DMS114 treated with DMSO at 0.1 percent for 48 hours (cell line): ENCODE data around the gene CTDSP1.

Source experiments
- DNase-seq: peaks from one replicate; lab custom pipeline; 2025; ENCODE audit not compliant: unreplicated experiment; lab: John Stamatoyannopoulos, UW

The CTDSP1 gene

DNA sequence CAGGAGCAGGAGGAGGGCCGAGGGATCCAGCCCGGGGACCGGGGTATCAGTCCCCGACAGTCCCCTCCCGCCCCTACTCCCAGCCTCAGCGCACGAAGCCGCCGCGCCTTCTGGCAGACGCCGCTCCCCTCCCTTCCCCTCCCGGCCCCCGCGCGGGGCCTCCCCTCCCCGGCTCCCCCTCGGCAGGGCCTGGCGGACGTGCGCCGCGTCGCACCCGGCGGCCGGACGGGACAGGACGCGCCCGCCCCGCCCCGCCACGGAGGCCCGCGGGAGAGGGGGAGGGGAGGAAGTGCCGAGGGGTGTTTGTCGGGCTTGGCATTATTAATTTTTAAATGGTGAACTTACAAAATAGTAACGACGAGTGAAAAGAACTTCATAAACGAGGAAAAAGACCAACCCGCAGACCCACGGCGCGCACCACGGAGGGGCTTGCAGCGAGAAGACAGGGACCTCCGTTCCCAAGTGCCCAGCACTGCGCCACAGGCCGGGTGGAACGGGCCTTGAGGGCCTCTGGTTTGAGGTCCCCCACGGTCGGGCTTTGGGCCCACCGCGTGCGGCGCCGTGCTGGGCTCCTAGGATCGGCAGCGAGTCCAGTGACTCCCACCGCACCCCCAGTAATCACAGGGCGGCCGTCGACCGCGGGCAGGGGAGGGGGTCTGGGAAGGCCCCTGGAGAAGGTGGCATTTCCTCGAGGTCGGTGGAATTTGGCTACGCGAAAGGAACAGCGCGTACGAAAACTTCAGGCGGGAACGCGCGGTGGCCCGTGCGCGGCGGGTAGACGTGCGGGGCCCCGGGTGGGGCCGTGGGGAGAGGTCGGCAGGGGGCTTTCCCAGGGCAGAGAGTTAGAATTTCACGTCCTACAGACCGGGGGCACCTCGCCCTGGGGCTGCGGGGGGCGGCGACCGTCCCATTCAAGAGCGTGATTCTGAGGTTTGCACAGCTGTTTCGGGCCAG lies 954 bp upstream of the CTDSP1 start:
- DNase-seq, result peak; percentile 37

DNA sequence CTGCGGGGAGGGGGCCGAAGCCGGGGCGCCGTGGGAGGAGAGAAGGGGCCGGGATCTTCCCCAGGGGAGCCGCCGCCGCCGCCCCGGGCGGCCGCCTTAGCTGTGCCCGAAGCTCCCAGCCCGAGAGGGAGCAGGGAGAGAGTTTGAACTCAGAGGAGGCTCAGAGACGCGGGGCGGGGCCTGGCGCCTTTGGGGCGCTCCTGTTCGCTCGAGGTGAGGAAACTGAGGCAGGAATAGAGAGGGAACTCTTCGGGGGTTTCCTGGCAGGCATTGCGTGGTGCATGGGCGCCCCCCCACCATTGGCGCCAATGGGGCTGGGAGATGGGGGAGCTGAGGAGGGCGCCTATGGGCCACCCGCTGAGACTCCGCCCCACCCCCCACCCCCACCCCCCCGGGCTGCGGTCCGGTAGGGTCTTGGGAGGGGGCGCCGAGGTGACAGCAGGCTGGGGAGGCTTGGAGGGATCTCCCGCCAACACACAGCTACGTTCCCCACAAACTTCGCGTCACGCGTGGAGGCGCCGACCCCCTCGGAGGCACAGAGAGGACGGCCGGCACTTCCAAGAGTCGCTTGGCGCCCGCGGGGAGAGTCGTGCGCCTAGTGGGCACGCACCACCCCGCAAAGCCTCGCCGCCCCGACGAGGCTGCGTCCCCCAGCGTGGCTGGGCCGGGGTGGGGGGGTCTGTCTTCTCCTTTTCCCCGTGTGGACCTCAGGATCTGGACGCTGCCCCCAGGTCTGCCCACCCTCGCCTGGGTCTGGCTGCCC lies 680 bp downstream of the CTDSP1 start:
- DNase-seq, result no peak

- no peak for DNase-seq
Measured at GRCh38 chr2:218400930-218401881, 1.5 kb downstream of the CTDSP1 start.

GRCh38 chr2:218401890-218402289 lies 2.2 kb downstream of the CTDSP1 start:
- DNase-seq, result no peak

DNA sequence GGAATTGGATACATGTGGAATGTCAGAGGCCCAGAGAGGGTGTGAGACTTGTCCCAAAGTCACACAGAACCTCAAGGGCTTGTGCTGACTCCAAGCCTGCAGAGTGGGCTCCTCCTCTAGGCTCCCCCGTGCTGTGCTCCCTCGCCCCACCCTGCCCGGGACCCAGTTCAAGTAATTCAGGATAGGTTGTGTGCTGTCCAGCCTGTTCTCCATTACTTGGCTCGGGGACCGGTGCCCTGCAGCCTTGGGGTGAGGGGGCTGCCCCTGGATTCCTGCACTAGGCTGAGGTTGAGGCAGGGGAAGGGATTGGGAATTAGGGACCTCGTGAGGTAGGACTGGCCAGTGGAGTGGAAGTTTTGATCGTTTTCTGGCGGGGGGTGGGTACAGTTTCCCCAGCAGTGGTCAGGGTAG lies 2.8 kb downstream of the CTDSP1 start:
- no peak for DNase-seq

GRCh38 chr2:218402911-218403411 lies 3.3 kb downstream of the CTDSP1 start:
- no peak for DNase-seq

GRCh38 chr2:218403810-218404209 lies 4.1 kb downstream of the CTDSP1 start:
- DNase-seq, result no peak

GRCh38 chr2:218404351-218405085 lies 4.8 kb downstream of the CTDSP1 start:
- DNase-seq, result no peak

DNA sequence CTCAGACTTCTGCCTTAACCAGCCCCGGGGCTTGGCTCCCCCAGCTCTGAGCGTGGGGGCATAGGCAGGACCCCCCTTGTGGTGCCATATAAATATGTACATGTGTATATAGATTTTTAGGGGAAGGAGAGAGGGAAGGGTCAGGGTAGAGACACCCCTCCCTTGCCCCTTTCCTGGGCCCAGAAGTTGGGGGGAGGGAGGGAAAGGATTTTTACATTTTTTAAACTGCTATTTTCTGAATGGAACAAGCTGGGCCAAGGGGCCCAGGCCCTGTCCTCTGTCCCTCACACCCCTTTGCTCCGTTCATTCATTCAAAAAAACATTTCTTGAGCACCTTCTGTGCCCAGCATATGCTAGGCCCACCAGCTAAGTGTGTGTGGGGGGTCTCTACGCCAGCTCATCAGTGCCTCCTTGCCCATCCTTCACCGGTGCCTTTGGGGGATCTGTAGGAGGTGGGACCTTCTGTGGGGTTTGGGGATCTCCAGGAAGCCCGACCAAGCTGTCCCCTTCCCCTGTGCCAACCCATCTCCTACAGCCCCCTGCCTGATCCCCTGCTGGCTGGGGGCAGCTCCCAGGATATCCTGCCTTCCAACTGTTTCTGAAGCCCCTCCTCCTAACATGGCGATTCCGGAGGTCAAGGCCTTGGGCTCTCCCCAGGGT lies 5.5 kb downstream of the CTDSP1 start:
- DNase-seq, result no peak

DNA sequence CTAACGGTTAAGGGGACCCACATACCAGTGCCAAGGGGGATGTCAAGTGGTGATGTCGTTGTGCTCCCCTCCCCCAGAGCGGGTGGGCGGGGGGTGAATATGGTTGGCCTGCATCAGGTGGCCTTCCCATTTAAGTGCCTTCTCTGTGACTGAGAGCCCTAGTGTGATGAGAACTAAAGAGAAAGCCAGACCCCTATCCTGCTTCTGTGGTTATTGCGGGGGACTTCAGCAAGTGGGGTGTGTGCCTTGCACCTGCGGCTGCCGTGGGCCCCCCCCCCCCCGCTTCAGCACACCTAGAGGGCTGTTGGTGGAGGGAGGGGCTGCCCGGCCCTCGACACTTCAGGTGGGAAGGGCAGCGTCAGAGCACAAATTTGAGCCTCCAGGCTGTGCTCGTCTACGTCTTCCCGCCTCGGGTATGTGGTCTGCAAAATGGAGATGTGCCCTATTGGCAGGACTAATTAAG lies 6.1 kb downstream of the CTDSP1 start:
- no peak for DNase-seq

GRCh38 chr2:218406209-218406948 lies 6.7 kb downstream of the CTDSP1 start:
- peak; percentile 95 for DNase-seq

DNA sequence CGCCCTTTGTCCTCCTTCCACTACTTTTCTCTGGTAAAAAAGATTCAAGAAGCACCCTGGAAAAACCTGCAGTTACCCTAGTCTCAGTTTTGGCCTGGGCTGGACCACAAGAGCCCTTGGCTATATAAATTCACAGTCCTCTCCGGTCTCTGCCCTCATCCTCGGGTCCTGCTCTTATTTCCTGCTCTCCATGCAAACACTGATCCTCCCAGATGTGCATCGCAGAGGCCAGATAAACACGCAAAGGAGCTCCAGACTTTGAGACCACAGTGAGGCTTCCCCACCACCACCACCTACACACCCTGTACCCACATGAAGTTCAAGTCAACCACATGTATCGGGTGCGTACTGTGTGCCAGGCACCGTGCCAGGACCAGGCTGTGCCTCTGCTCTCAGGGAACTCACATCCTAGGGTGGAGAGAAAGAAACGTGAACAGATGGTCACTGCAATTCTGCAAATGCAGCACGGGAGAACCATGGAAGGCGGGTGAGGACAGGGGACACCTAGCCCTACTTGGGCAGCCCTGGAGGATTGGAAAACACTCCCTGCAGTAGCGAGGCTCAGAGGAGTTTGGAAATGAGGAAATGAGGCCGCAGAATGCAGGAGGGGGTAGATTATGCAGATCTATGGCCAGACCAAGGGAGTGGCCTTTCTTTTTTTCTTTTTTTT lies 7.4 kb downstream of the CTDSP1 start:
- peak; percentile 37 for DNase-seq

GRCh38 chr2:218407717-218408116 lies 8.0 kb downstream of the CTDSP1 start:
- no peak for DNase-seq

DNA sequence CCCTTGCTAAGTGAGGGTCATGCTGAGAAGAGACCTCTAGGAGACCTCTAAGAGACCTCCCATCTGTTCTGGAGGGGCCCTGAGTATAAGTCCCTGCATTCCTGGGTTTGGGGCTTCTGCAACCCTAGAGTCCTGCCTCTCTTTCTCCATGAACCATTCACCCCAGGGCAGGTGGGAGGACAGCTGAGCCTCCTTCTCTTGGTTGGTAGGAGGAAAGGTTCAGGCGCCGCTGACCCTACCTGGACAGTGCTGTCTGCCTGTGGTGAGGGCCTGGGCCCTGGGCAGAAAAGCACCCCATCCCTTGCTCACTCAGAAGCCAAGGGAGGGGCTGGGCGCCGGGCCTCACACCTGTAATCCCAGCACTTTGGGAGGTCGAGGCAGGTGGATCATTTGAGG lies 18.7 kb downstream of the CTDSP1 start:
- DNase-seq, result no peak

GRCh38 chr2:218418717-218419458 lies 19.2 kb downstream of the CTDSP1 start, which contains the start of gene VIL1:
VIL1 (plus strand) TSS chr2:218419123; CDS start chr2:218423779, 4,656 bp downstream.
- no peak for DNase-seq

- DNase-seq, result no peak
Measured at GRCh38 chr2:218419630-218420216, 20.1 kb downstream of the CTDSP1 start.

DNA sequence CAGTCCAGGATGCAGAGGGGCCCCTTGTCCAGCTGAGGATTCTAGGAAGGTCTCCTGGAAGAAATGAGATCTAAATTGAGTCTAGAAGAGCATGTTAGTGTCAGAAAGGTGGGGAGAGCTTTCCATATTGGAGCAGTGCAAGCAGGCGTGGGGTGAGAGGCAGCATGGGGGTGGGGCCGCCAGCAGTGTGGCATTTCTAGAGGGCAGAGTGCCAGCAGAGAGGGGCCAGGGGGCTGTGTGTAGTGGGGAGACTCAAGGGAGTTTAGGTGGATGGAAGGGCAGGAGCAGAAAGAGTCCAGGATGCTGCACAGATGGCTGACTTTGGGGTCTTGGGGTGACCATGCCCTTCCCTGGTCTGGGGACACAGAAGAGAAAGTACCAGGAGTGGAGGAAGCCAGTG lies 21.4 kb downstream of the CTDSP1 start:
- DNase-seq, result no peak
